Osteocyte (in vitro differentiated cells): Measurements from ENCODE around the gene ATP6AP2. TPM values are rescaled to one million over a fixed set of nuclear protein-coding genes. Genes with fewer than 3 reads are reported as not detected.

Source experiments
- DNase-seq: peaks from one replicate; pipeline ENCODE4 v3.0.0; 2021; ENCODE audit warnings: mixed read lengths; ENCODE audit not compliant: unreplicated experiment; ENCODE audit errors: extremely low spot score
- H3K27ac Mint-ChIP-seq: one replicate; pipeline ENCODE4 v1.8.0; 2021; ENCODE audit warnings: mild to moderate bottlenecking, mixed read lengths; ENCODE audit not compliant: unreplicated experiment
- H3K27me3 Mint-ChIP-seq: one replicate; pipeline ENCODE4 v1.8.0; 2021; ENCODE audit warnings: mixed read lengths; ENCODE audit not compliant: unreplicated experiment
- H3K36me3 Mint-ChIP-seq: one replicate; pipeline ENCODE4 v1.8.0; 2021; ENCODE audit warnings: mixed read lengths; ENCODE audit not compliant: unreplicated experiment
- H3K4me1 Mint-ChIP-seq: one replicate; pipeline ENCODE4 v1.8.0; 2021; ENCODE audit warnings: mixed read lengths; ENCODE audit not compliant: unreplicated experiment
- H3K4me3 Mint-ChIP-seq: one replicate; pipeline ENCODE4 v1.8.0; 2021; ENCODE audit warnings: mild to moderate bottlenecking, moderate library complexity, mixed read lengths; ENCODE audit not compliant: unreplicated experiment
- H3K9me3 Mint-ChIP-seq: one replicate; pipeline ENCODE4 v1.8.0; 2021; ENCODE audit warnings: mixed read lengths; ENCODE audit not compliant: unreplicated experiment
- long read RNA-seq: library from polyadenylated mRNA; unstranded; transcript quantifications from one replicate; pipeline ENCODE4 v2.0.0, GENCODE V29; 2021
- total RNA-seq: library from RNA; stranded (reverse); gene quantifications from 2 replicates; pipeline ENCODE4 v1.2.1, GENCODE V29; 2021
- TF ChIP-seq, protein P1 (sequence below): fragments of 200-600 bp; sonication (generic); IDR thresholded peaks from 2 replicates; pipeline ENCODE4 v1.5.0; 2021; ENCODE audit warnings: antibody characterized with exemption, mild to moderate bottlenecking, moderate library complexity

ATP6AP2 gene
- 154 and 162 TPM in 2 replicates for total RNA-seq
- long read RNA-seq, transcript ATP6AP2-217 (9 exons, 2,337 nt), result major isoform, 2,107 of 2,258 reads
- long read RNA-seq, transcript ATP6AP2-215 (8 exons, 1,962 nt), result minor isoform, 25 of 2,258 reads
- long read RNA-seq, transcript ATP6AP2-201 (9 exons, 2,022 nt), result minor isoform, 15 of 2,258 reads
- long read RNA-seq, transcript ATP6AP2-224 (8 exons, 1,929 nt), result minor isoform, 18 of 2,258 reads
- long read RNA-seq, partial matches to known transcripts, result 38 of 2,258 reads
- long read RNA-seq, other reads (novel, unspliced or antisense), result 26 of 2,258 reads

- H3K36me3 Mint-ChIP-seq, result no peaks in the 10 kb centered on the region
- peak within 1 kb of the TSS; percentile 88 for H3K27ac Mint-ChIP-seq
- H3K4me1 Mint-ChIP-seq, result peaks cover 9% of the 10 kb centered on the region
- no peaks in the 10 kb centered on the region for H3K27me3 Mint-ChIP-seq
- TF ChIP-seq, protein P1, sequence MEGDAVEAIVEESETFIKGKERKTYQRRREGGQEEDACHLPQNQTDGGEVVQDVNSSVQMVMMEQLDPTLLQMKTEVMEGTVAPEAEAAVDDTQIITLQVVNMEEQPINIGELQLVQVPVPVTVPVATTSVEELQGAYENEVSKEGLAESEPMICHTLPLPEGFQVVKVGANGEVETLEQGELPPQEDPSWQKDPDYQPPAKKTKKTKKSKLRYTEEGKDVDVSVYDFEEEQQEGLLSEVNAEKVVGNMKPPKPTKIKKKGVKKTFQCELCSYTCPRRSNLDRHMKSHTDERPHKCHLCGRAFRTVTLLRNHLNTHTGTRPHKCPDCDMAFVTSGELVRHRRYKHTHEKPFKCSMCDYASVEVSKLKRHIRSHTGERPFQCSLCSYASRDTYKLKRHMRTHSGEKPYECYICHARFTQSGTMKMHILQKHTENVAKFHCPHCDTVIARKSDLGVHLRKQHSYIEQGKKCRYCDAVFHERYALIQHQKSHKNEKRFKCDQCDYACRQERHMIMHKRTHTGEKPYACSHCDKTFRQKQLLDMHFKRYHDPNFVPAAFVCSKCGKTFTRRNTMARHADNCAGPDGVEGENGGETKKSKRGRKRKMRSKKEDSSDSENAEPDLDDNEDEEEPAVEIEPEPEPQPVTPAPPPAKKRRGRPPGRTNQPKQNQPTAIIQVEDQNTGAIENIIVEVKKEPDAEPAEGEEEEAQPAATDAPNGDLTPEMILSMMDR, result no peak
- DNase-seq, result peak; percentile 95
- H3K9me3 Mint-ChIP-seq, result peaks cover 8% of the 10 kb centered on the region
- H3K4me3 Mint-ChIP-seq, result peak within 1 kb of the TSS; percentile 84
Observed at GRCh38 chrX:40580537-40581335, at the start of gene ATP6AP2. ATP6AP2 (plus strand) TSS chrX:40580970; CDS start chrX:40581066, 96 bp downstream.

DNA sequence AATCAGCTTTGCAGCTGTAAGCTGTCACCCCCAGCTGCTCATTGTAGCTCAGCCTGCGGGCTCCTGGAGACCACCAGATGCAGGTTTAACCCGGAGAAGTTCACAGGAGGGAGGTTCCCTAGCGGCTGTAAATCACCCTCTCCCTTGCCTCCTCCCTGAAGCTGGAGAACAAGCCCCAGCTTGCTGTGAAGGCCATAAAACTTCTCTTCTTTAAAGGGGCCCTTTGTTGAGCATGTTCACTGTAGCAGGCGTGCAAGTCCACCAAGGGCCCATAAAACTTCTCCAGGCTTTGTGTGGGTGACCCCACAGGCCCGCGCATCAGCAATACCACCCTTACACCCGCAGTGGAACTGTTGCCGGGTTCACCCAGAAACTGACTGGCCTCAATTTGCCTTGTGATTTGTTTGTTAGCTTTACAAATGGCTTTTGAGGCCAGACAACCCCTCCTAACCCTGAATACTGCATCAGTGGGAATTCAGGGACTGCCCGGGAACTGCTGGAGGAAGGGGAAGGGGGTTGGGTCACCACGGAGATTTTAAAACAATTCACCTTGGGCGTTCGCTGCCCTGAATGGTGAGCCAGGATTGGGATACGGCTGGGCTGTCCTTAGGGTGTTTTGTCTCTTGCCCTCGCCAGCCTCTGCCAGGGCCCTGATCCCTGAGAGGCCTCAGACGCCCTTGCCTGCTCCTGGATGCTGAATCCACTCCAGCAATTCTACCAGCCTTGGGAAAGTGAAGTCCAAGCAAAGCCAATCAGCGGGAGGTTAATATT is 49.5 kb upstream of the ATP6AP2 start:
- no peaks in the 10 kb centered on the region for H3K36me3 Mint-ChIP-seq

GRCh38 chrX:40537310-40537709 is 43.5 kb upstream of the ATP6AP2 start:
- H3K4me1 Mint-ChIP-seq, result peaks cover 14% of the 10 kb centered on the region
- no peak for DNase-seq
- H3K36me3 Mint-ChIP-seq, result no peaks in the 10 kb centered on the region
- H3K27me3 Mint-ChIP-seq, result peaks cover 4% of the 10 kb centered on the region
- H3K27ac Mint-ChIP-seq, result no peak overlapping the region
- TF ChIP-seq, protein P1, result no peak
- H3K4me3 Mint-ChIP-seq, result no peak overlapping the region
- no peaks in the 10 kb centered on the region for H3K9me3 Mint-ChIP-seq

More for the DNA sequence above, 49.5 kb upstream of the ATP6AP2 start:
- TF ChIP-seq, protein P1, result no peak
- H3K27me3 Mint-ChIP-seq, result no peaks in the 10 kb centered on the region
- H3K4me3 Mint-ChIP-seq, result no peak overlapping the region
- peak overlapping the region; percentile 68 for H3K27ac Mint-ChIP-seq
- H3K9me3 Mint-ChIP-seq, result peaks cover 3% of the 10 kb centered on the region
- DNase-seq, result no peak
- H3K4me1 Mint-ChIP-seq, result peaks cover 17% of the 10 kb centered on the region

GRCh38 chrX:40538406-40538805 is 42.4 kb upstream of the ATP6AP2 start:
- Mint-ChIP-seq H3K4me1 (peaks cover 14% of the 10 kb centered on the region), H3K9me3 (no peaks in the 10 kb centered on the region), H3K27me3 (peaks cover 4% of the 10 kb centered on the region), H3K27ac (no peak overlapping the region), H3K4me3 (no peak overlapping the region), H3K36me3 (no peaks in the 10 kb centered on the region)
- TF ChIP-seq, protein P1, result no peak
- DNase-seq, result no peak
